Mesenchymal stem cell (in vitro differentiated cells and primary cell): ENCODE data around the gene LRRFIP2.
"Not testable (repeated sequence)": the region's sequence is repeated elsewhere in the genome, so short reads cannot be mapped to it uniquely, and the experiment has no call there.

Experiments used
- DNase-seq: peaks from one replicate; pipeline ENCODE4 v3.0.0-alpha.2; 2013
- H2AFZ ChIP-seq: one replicate; pipeline ENCODE4 v1.6.1; 2013; ENCODE audit warnings: low read depth, mild to moderate bottlenecking, control low read depth, inconsistent platforms, low read length, moderate library complexity
- H2AK5ac ChIP-seq: 2 replicates; pipeline ENCODE4 v1.6.1; 2013; ENCODE audit warnings: low read length, moderate library complexity, mild to moderate bottlenecking, inconsistent platforms; ENCODE audit not compliant: severe bottlenecking
- H2BK120ac ChIP-seq: one replicate; pipeline ENCODE4 v1.6.1; 2013; ENCODE audit warnings: low read depth, mild to moderate bottlenecking, inconsistent platforms, low read length, moderate library complexity
- H2BK12ac ChIP-seq, 2 experiments: one replicate each; pipeline ENCODE4 v1.6.1; 2013; ENCODE audit warnings: inconsistent platforms in 2 of 2, low read length in 2 of 2, mild to moderate bottlenecking in 2 of 2, moderate library complexity in 2 of 2, control low read depth in 1 of 2
- H2BK15ac ChIP-seq: one replicate; pipeline ENCODE4 v1.6.1; 2013; ENCODE audit warnings: mild to moderate bottlenecking, low read depth, inconsistent platforms; ENCODE audit not compliant: poor library complexity, severe bottlenecking
- H2BK5ac ChIP-seq: 2 replicates; pipeline ENCODE4 v1.6.1; 2013; ENCODE audit warnings: low read depth, mild to moderate bottlenecking, low read length, control low read depth, inconsistent platforms; ENCODE audit not compliant: poor library complexity, severe bottlenecking
- H3K14ac ChIP-seq, 2 experiments: one replicate each; pipeline ENCODE4 v1.6.1; 2013; ENCODE audit warnings: inconsistent platforms in 2 of 2, low read length in 2 of 2, control low read depth in 1 of 2, mild to moderate bottlenecking in 1 of 2, moderate library complexity in 1 of 2
- H3K18ac ChIP-seq, 2 experiments: one replicate each; pipeline ENCODE4 v1.6.1; 2013; ENCODE audit warnings: inconsistent platforms in 2 of 2, low read length in 2 of 2, control low read depth in 1 of 2, low read depth in 1 of 2, mild to moderate bottlenecking in 1 of 2
- H3K23ac ChIP-seq, 2 experiments: one replicate each; pipeline ENCODE4 v1.6.1; 2013; ENCODE audit warnings: inconsistent platforms in 2 of 2, low read length in 2 of 2, mild to moderate bottlenecking in 2 of 2, moderate library complexity in 2 of 2, control low read depth in 1 of 2
- H3K27ac ChIP-seq: 2 replicates; pipeline ENCODE4 v1.5.1; 2013; ENCODE audit warnings: mild to moderate bottlenecking, moderate library complexity, low read length, control low read depth, inconsistent platforms; ENCODE audit not compliant: poor library complexity, severe bottlenecking
- H3K27me3 ChIP-seq, 2 experiments: 2 replicates each; pipeline versions ENCODE4 v1.6.1 to v1.7.0; 2013; ENCODE audit warnings: low read length in 2 of 2, mild to moderate bottlenecking in 2 of 2, moderate library complexity in 2 of 2, control low read depth in 1 of 2, inconsistent platforms in 1 of 2; ENCODE audit not compliant: control insufficient read depth in 1 of 2, insufficient read depth in 1 of 2
- H3K36me3 ChIP-seq, 2 experiments: 2 replicates each; pipeline versions ENCODE4 v1.6.1 to v1.7.0; 2013; ENCODE audit warnings: low read length in 2 of 2, control low read depth in 1 of 2, inconsistent platforms in 1 of 2, low read depth in 1 of 2, mild to moderate bottlenecking in 1 of 2; ENCODE audit not compliant: insufficient read depth in 2 of 2, control insufficient read depth in 1 of 2
- H3K4ac ChIP-seq, 2 experiments: one replicate each; pipeline ENCODE4 v1.6.1; 2013; ENCODE audit warnings: inconsistent platforms in 2 of 2, low read length in 2 of 2, mild to moderate bottlenecking in 2 of 2, moderate library complexity in 2 of 2, control low read depth in 1 of 2, low read depth in 1 of 2
- H3K4me1 ChIP-seq: 2 replicates; pipeline ENCODE4 v1.6.1; 2013; ENCODE audit warnings: low read depth, low read length, control low read depth; ENCODE audit not compliant: control insufficient read depth, insufficient read depth
- H3K4me2 ChIP-seq: 2 replicates; pipeline ENCODE4 v1.6.1; 2013; ENCODE audit warnings: low read length, mild to moderate bottlenecking, inconsistent platforms; ENCODE audit not compliant: poor library complexity, severe bottlenecking
- H3K4me3 ChIP-seq, 2 experiments: 2 replicates each; pipeline versions ENCODE4 v1.5.1 to v1.7.0; 2013; ENCODE audit warnings: low read length in 2 of 2, mild to moderate bottlenecking in 2 of 2, control low read depth in 1 of 2, low read depth in 1 of 2; ENCODE audit not compliant: insufficient read depth in 1 of 2
- H3K79me1 ChIP-seq: replicated peaks from 2 replicates; pipeline ENCODE4 v1.6.1; 2013; ENCODE audit warnings: mild to moderate bottlenecking, control low read depth, low read length, inconsistent platforms; ENCODE audit not compliant: poor library complexity, severe bottlenecking
- H3K9ac ChIP-seq: 2 replicates; pipeline ENCODE4 v1.7.0; 2013; ENCODE audit warnings: mild to moderate bottlenecking, low read length, moderate library complexity
- H3K9me3 ChIP-seq: 2 replicates; pipeline ENCODE4 v1.7.0; 2013; ENCODE audit warnings: mild to moderate bottlenecking, low read length; ENCODE audit not compliant: control insufficient read depth
- H4K8ac ChIP-seq: one replicate; pipeline ENCODE4 v1.6.1; 2013; ENCODE audit warnings: inconsistent platforms, mild to moderate bottlenecking, low read length, moderate library complexity
- H4K91ac ChIP-seq: one replicate; pipeline ENCODE4 v1.6.1; 2013; ENCODE audit warnings: mild to moderate bottlenecking, low read length, inconsistent platforms
- WGBS: methylation state at CpG from one replicate; pipeline ENCODE4 v1.1.7; 2013; ENCODE audit warnings: mixed read lengths; 5-methylcytosine and 5-hydroxymethylcytosine counted together

The LRRFIP2 gene

GRCh38 chr3:37125195-37126073 lies 48.9 kb downstream of the LRRFIP2 start:
- H2BK5ac ChIP-seq: no peak overlapping the region
- no peak overlapping the region for H4K91ac ChIP-seq
- H3K4me2 ChIP-seq: no peak overlapping the region

GRCh38 chr3:37124435-37124834 lies 49.9 kb downstream of the LRRFIP2 start:
- no peak overlapping the region for H3K27ac ChIP-seq
- H3K79me1 ChIP-seq: peaks cover 15% of the 10 kb centered on the region
- no peaks in the 10 kb centered on the region for H3K9me3 ChIP-seq
- H3K36me3 ChIP-seq: peaks cover 0 to 35% of the 10 kb centered on the region in 2 experiments
- H4K8ac ChIP-seq: no peak overlapping the region
- no peak overlapping the region for H3K14ac ChIP-seq
- no peak overlapping the region for H2AFZ ChIP-seq
- no peak overlapping the region for H3K4ac ChIP-seq
- H2BK120ac ChIP-seq: no peak overlapping the region
- H3K4me1 ChIP-seq: no peaks in the 10 kb centered on the region
- H2BK15ac ChIP-seq: no peak overlapping the region
- H3K23ac ChIP-seq: no peak overlapping the region
- H3K27me3 ChIP-seq: no peaks in the 10 kb centered on the region
- WGBS: 100% methylated on average over 1 of the region's 2 CpGs
- peak; percentile 46 for DNase-seq
- H3K4me3 ChIP-seq: no peak overlapping the region
- H2BK12ac ChIP-seq: no peak overlapping the region
- H2AK5ac ChIP-seq: no peak overlapping the region
- no peak overlapping the region for H4K91ac ChIP-seq
- no peak overlapping the region for H3K18ac ChIP-seq
- peak overlapping the region; percentile 48 for H3K9ac ChIP-seq
- no peak overlapping the region for H3K4me2 ChIP-seq
- H2BK5ac ChIP-seq: no peak overlapping the region

More at GRCh38 chr3:37125195-37126073, 48.9 kb downstream of the LRRFIP2 start:
- Histone ChIP-seq H3K18ac (no peak overlapping the region), H2AFZ (no peak overlapping the region), H2BK12ac (no peak overlapping the region), H2AK5ac (no peak overlapping the region), H3K27me3 (no peaks in the 10 kb centered on the region), H3K4me1 (no peaks in the 10 kb centered on the region), H3K14ac (no peak overlapping the region), H2BK120ac (no peak overlapping the region), H3K36me3 (peaks cover 0 to 35% of the 10 kb centered on the region in 2 experiments), H3K4me3 (no peak overlapping the region), H3K4ac (no peak overlapping the region), H3K9me3 (no peaks in the 10 kb centered on the region), H3K79me1 (peaks cover 14% of the 10 kb centered on the region), H3K9ac (no peak overlapping the region), H3K27ac (no peak overlapping the region), H2BK15ac (no peak overlapping the region), H3K23ac (no peak overlapping the region), H4K8ac (no peak overlapping the region)
- 83% methylated on average over 1 of the region's 1 CpG for WGBS
- no peak for DNase-seq

GRCh38 chr3:37123292-37123691 lies 51.1 kb downstream of the LRRFIP2 start:
- Histone ChIP-seq H4K8ac (no peak overlapping the region), H3K4ac (no peak overlapping the region), H3K27ac (no peak overlapping the region), H3K9me3 (no peaks in the 10 kb centered on the region), H3K4me2 (no peak overlapping the region), H2BK12ac (no peak overlapping the region), H3K4me1 (no peaks in the 10 kb centered on the region), H3K9ac (no peak overlapping the region), H3K18ac (no peak overlapping the region), H2AFZ (no peak overlapping the region), H2BK15ac (no peak overlapping the region), H3K27me3 (no peaks in the 10 kb centered on the region), H3K14ac (no peak overlapping the region), H2AK5ac (no peak overlapping the region), H3K23ac (no peak overlapping the region), H4K91ac (no peak overlapping the region), H3K36me3 (peaks cover 0 to 29% of the 10 kb centered on the region in 2 experiments), H2BK120ac (no peak overlapping the region), H2BK5ac (no peak overlapping the region), H3K4me3 (no peak overlapping the region), H3K79me1 (peaks cover 12% of the 10 kb centered on the region)
- no peak for DNase-seq
- 98% methylated on average over 7 of the region's 7 CpGs for WGBS

- not testable (repeated sequence) for H2BK15ac ChIP-seq, H4K8ac ChIP-seq
These were observed 52.3 kb downstream of the LRRFIP2 start for GRCh38 chr3:37122069-37122468.

More at GRCh38 chr3:37122069-37122468, 52.3 kb downstream of the LRRFIP2 start:
- Histone ChIP-seq H3K79me1 (peaks cover 15% of the 10 kb centered on the region), H3K36me3 (peaks cover 0 to 22% of the 10 kb centered on the region in 2 experiments)
- H3K4me3 ChIP-seq, H2AFZ ChIP-seq, H3K27me3 ChIP-seq, H2BK12ac ChIP-seq, H2AK5ac ChIP-seq, H3K4me1 ChIP-seq, H3K9ac ChIP-seq, H4K91ac ChIP-seq, H3K14ac ChIP-seq, DNase-seq, H2BK5ac ChIP-seq, H3K4ac ChIP-seq, H3K4me2 ChIP-seq, H3K18ac ChIP-seq, H3K23ac ChIP-seq, H3K27ac ChIP-seq, H3K9me3 ChIP-seq, H2BK120ac ChIP-seq: not testable (repeated sequence)
- 100% methylated on average over 1 of the region's 6 CpGs for WGBS
